Bronchial epithelial cell (primary cell): ENCODE data around the gene CLEC4F. TPM values are rescaled to one million over a fixed set of nuclear protein-coding genes. Genes with fewer than 3 reads are reported as not detected.

Experiments used
- DNase-seq: peaks from one replicate; pipeline ENCODE4 v3.0.0-alpha.2; 2010; ENCODE audit warnings: low read depth
- FAIRE-seq: peaks from 2 replicates; lab custom pipeline; 2011; peaks lifted over from hg19 to GRCh38; lab: Jason Lieb, UNC
- H3K27me3 ChIP-seq: 2 replicates; pipeline ENCODE4 v1.5.1; 2011; ENCODE audit warnings: low read length; ENCODE audit not compliant: control insufficient read depth, insufficient read depth
- H3K36me3 ChIP-seq: 2 replicates; pipeline ENCODE4 v1.5.1; 2011; ENCODE audit warnings: low read length; ENCODE audit not compliant: control insufficient read depth, insufficient read depth
- H3K4me3 ChIP-seq: 2 replicates; pipeline ENCODE4 v1.5.1; 2011; ENCODE audit warnings: mild to moderate bottlenecking, low read depth, low read length, control low read depth
- CTCF ChIP-seq: IDR thresholded peaks from 2 replicates; pipeline ENCODE4 v1.5.1; 2011; ENCODE audit warnings: mild to moderate bottlenecking, moderate library complexity, low read length, control low read depth, inconsistent platforms; ENCODE audit not compliant: insufficient read depth, severe bottlenecking
- total RNA-seq: library from RNA; depleted of rRNA; stranded (reverse); fragments of >200 nt; gene quantifications from 2 replicates; pipeline ENCODE4 v1.2.1, GENCODE V29; 2014

Gene CLEC4F
- total RNA-seq, 1 donor from 2014 or later, result not detected

GRCh38 chr2:70779911-70780545 lies 40.4 kb downstream of the CLEC4F start:
- no peak for TF ChIP-seq CTCF
- Histone ChIP-seq H3K4me3 (no peak overlapping the region), H3K36me3 (no peaks in the 10 kb centered on the region), H3K27me3 (peaks cover 2% of the 10 kb centered on the region)
- DNase-seq (peak; percentile 76), FAIRE-seq (no peak)

- Histone ChIP-seq H3K36me3 (no peaks in the 10 kb centered on the region), H3K27me3 (peaks cover 2% of the 10 kb centered on the region), H3K4me3 (no peak overlapping the region)
- DNase-seq (no peak), FAIRE-seq (no peak)
- no peak for TF ChIP-seq CTCF
Observed at GRCh38 chr2:70779491-70779890, 40.9 kb downstream of the CLEC4F start.

GRCh38 chr2:70778676-70779075 lies 41.7 kb downstream of the CLEC4F start:
- no peak for FAIRE-seq
- Histone ChIP-seq H3K27me3 (peaks cover 2% of the 10 kb centered on the region), H3K4me3 (no peak overlapping the region), H3K36me3 (no peaks in the 10 kb centered on the region)
- no peak for TF ChIP-seq CTCF
- no peak for DNase-seq

- no peak for FAIRE-seq
- no peak overlapping the region for H3K4me3 ChIP-seq
- TF ChIP-seq CTCF, result no peak
- peak; percentile 43 for DNase-seq
- peaks cover 2% of the 10 kb centered on the region for H3K27me3 ChIP-seq
- H3K36me3 ChIP-seq, result no peaks in the 10 kb centered on the region
Observed at GRCh38 chr2:70777450-70777849, 42.9 kb downstream of the CLEC4F start.

GRCh38 chr2:70776266-70776665 lies 44.1 kb downstream of the CLEC4F start:
- H3K27me3 ChIP-seq, result peaks cover 2% of the 10 kb centered on the region

More at GRCh38 chr2:70776266-70776665, 44.1 kb downstream of the CLEC4F start:
- DNase-seq (no peak), FAIRE-seq (no peak)
- TF ChIP-seq CTCF, result no peak
- Histone ChIP-seq H3K4me3 (no peak overlapping the region), H3K36me3 (no peaks in the 10 kb centered on the region)
